Activated naive CD8-positive, alpha-beta T cell treated with anti-CD3 and anti-CD28 coated beads, Interleukin-2, amount 50 U/mL, for 24 hours (primary cell): Measurements from ENCODE around the gene SCYGR1.
"Not testable (repeated sequence)": the region's sequence is repeated elsewhere in the genome, so short reads cannot be mapped to it uniquely, and the experiment has no call there.

ENCODE experiments used
- ATAC-seq: fragments of 150-1000 bp; cut with Tn5 transposase; one replicate; pipeline ENCODE4 v1.10.0; 2021
- DNase-seq: peaks from one replicate; pipeline ENCODE4 v3.0.0; 2021
- H3K27ac Mint-ChIP-seq: one replicate; pipeline ENCODE4 v1.8.0; 2021; ENCODE audit warnings: mild to moderate bottlenecking, mixed read lengths
- H3K27me3 Mint-ChIP-seq: one replicate; pipeline ENCODE4 v1.8.0; 2021; ENCODE audit warnings: mixed read lengths
- H3K36me3 Mint-ChIP-seq: one replicate; pipeline ENCODE4 v1.8.0; 2021; ENCODE audit warnings: low read depth, mixed read lengths
- H3K4me1 Mint-ChIP-seq: one replicate; pipeline ENCODE4 v1.8.0; 2021; ENCODE audit warnings: mixed read lengths
- H3K4me3 Mint-ChIP-seq: one replicate; pipeline ENCODE4 v1.8.0; 2021; ENCODE audit warnings: mild to moderate bottlenecking, moderate library complexity, mixed read lengths
- H3K9me3 Mint-ChIP-seq: one replicate; pipeline ENCODE4 v1.8.0; 2021; ENCODE audit warnings: mixed read lengths

The SCYGR1 gene, protein sequence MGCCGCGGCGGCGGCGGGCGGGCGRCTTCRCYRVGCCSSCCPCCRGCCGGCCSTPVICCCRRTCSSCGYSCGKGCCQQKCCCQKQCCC

DNA sequence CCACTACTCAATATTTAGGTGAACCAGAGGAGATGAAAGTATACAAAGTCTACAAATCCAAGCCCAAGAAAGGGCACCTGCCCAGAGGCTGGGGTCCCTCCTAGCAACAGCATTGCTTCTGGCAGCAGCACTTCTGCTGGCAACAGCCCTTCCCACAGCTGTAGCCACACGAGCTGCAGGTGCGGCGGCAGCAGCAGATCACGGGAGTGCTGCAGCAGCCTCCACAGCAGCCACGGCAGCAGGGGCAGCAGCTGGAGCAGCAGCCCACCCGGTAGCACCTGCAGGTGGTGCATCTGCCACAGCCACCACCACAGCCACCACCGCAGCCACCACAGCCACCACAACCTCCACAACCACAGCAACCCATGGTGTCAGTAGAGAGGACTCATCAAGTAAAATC is at the start of gene SCYGR1:
SCYGR1 (minus strand) TSS at position 367 of the 400 bp plus-strand sequence; CDS start at position 367, 0 bp downstream.
- H3K9me3 Mint-ChIP-seq, DNase-seq, H3K4me3 Mint-ChIP-seq, ATAC-seq, H3K27ac Mint-ChIP-seq, H3K27me3 Mint-ChIP-seq, H3K36me3 Mint-ChIP-seq: not testable (repeated sequence)
- peaks cover 11% of the 10 kb centered on the region for H3K4me1 Mint-ChIP-seq

DNA sequence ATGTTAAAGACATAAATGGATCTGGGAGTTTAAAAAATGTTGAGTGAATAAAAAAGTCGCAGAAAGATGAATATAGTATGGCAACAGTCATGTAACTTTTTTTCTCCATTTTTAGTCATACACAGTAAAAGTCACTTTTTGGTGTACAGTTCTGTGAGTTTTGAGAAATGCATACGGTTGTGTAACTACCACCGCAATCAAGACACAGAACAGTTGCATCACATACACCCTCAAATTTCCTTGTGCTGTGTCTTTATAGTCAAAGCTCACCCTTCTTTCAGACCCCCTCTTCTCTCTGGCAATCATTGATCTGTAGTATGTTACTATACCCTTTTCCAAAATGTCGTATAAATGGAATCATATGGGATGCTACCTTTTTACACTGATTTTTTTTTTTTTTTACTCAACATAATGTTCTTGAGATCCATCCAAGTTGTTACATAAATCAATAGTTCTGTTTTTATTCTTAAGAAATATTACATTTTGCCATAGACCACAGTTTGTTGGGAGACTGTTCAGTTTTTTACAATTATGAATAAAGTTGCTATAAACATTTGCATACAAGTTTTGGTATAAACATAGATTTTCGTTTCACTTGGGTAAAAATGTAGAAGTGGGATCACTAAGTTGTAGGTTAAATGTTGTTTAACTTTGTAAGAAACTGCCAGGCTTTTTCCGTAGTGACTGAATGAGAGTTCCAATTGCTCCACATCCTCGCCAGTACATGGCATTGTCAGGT is 48.9 kb upstream of the SCYGR1 start:
- ATAC-seq (no peak), DNase-seq (no peak)
- H3K27ac Mint-ChIP-seq, result no peak overlapping the region
- H3K4me1 Mint-ChIP-seq, result peaks cover 5% of the 10 kb centered on the region
- no peaks in the 10 kb centered on the region for H3K27me3 Mint-ChIP-seq
- H3K36me3 Mint-ChIP-seq, result peaks cover 11% of the 10 kb centered on the region
- peaks cover 18% of the 10 kb centered on the region for H3K9me3 Mint-ChIP-seq
- no peak overlapping the region for H3K4me3 Mint-ChIP-seq

DNA sequence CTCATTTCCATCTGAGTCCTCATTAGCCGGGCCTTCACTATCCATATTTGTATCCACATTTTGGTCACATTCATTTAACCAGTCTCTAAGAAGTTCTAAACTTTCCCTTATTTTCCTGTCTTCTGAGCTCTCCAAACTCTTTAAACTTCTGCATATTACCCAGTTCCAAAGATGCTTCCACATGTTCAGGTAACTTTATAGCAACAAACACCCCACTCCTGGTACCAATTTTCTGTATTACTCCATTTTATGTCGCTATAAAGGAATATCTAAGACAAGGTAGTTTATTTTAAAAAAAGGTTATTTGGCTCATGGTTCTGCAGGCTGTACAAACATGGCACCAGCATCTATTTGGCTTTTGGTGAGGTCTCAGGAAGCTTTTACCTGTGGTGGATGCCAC is 45.4 kb upstream of the SCYGR1 start:
- DNase-seq (no peak), ATAC-seq (no peak)
- Mint-ChIP-seq H3K36me3 (peaks cover 11% of the 10 kb centered on the region), H3K27ac (no peak overlapping the region), H3K9me3 (peaks cover 20% of the 10 kb centered on the region), H3K27me3 (no peaks in the 10 kb centered on the region), H3K4me3 (no peak overlapping the region), H3K4me1 (peaks cover 21% of the 10 kb centered on the region)

DNA sequence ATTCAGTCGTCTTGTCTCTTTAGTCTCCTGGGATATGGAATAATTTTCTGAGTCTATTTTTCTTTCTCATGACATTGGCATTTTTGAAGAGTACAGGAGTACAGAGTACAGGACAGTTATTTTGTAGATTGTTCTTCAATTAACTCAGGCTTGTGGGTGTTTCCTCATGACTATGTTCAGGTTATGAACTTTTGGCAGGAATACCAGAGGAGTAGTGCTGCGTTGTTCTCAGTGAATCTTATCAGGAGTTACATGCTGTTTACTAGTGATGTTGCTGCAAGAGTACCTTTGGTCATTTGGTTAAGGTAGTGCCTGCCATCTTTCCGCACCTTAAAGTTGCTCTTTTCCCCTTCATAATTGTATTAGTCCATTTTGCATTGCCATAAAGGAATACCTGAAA is 42.9 kb upstream of the SCYGR1 start:
- Mint-ChIP-seq H3K27me3 (no peaks in the 10 kb centered on the region), H3K36me3 (peaks cover 11% of the 10 kb centered on the region), H3K9me3 (peaks cover 20% of the 10 kb centered on the region), H3K27ac (no peak overlapping the region), H3K4me3 (no peak overlapping the region), H3K4me1 (peaks cover 21% of the 10 kb centered on the region)
- no peak for DNase-seq
- ATAC-seq, result no peak

DNA sequence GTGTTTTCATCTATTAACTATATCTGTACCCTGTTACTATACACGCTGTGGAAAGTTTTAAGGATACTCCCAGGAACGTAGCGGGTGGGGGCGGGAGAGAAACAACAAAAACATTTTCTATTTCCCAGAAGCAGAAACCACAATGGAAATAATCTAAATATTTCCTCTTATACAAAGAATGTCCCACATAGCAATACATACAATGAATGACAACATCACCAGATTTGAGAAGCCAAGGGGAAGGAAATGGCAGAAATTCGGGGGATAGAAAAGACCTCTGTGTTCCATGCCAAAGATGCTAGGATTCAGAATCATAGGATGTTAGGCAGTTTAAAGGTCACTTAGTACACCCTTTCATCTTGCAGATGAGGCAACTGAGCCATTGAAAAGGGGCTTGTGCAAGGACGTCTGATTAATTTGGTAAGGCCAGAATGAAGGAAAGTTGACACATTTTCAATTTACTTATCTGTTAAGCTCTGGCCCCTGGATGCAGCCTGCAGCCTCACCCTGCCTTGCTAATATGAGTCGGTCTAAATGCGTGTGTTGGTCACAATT is 41.1 kb upstream of the SCYGR1 start:
- H3K9me3 Mint-ChIP-seq, result peaks cover 16% of the 10 kb centered on the region
- no peaks in the 10 kb centered on the region for H3K27me3 Mint-ChIP-seq
- no peak for DNase-seq
- no peak for ATAC-seq
- H3K4me3 Mint-ChIP-seq, result no peak overlapping the region
- H3K36me3 Mint-ChIP-seq, result peaks cover 11% of the 10 kb centered on the region
- no peak overlapping the region for H3K27ac Mint-ChIP-seq
- H3K4me1 Mint-ChIP-seq, result peaks cover 16% of the 10 kb centered on the region

DNA sequence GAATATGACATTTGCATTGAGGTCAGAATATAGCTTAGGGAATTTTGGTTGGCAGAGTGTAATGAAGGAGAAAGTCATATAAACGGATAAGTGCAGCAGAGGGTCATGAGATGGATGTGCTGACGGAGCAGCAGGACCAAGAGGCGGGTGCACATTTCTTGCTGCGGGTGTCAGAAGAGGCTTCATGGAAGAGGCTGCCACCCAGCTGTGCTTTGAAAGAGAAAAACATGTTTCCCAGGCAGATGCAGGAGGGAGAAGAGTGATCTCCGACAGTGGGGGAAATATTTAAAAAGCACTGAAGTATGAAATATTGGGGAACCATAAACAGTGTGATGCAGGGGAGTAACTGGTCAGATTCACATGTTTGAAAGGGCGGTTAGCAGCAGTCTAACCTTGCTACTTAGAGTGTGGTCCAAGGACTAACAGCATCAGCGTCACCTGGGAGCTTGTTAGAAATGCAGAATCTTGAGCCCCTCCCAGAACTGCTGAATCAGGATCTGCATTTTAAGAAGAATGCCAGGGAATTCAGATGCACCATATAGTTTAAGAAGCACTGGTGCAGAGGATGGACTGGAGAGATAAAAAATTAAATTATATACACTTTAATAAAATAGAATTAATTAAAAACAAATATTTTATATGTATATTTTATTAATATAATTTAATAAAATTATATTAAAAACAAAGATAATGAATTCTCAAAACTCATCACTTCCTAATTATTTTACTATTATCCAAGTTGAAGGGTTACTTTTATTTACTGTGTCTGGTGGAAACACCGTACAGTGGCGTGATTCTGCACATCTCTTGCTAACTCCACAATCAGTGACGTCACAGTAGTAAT is 36.1 kb upstream of the SCYGR1 start:
- Mint-ChIP-seq H3K4me1 (peaks cover 8% of the 10 kb centered on the region), H3K4me3 (no peak overlapping the region), H3K27ac (no peak overlapping the region), H3K27me3 (no peaks in the 10 kb centered on the region), H3K36me3 (no peaks in the 10 kb centered on the region), H3K9me3 (no peaks in the 10 kb centered on the region)
- DNase-seq (no peak), ATAC-seq (no peak)

DNA sequence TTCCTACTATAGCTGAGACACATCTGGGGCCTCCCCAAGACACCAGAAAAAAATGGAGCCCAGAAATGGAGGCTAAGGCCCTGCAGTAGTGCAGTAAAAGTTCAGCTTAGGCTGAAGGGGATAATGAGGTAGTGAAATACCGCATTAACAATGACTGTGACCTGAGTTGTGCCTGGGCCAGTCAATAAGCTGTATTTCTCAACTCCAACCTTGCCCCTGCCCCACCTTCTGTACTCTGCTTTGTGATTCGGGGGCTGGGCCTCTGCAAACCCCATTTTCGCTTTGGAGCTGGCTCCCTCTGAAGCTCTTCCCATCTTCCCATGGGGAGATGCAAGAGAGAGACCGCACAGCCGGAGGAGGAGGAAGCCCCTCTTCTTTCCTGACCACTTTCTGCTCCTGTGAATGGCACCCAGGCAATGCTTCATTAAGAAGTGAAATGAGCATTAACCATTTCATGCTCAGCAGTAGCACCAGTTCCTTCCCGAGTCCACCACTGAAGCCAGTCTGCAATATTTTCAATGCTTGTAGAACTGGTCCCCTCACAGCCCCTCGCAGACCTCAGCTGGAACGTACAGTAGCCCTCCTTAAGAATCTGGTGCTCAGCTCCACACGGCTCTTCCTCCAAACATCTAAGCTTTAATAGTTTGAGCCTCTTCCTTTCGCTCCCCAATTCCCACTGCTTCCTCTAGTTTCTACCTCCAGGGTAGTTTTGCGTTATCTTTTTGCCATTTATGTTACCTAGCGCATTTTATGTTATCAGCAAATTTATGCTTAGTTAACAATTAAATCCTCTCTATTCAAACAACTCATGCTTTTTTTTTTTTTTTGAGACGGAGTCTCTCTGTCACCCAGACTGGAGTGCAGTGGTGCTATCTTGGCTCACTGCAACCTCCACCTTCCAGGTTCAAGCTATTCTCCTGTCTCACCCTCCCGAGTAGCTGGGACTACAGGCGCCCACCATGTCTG is 32.6 kb upstream of the SCYGR1 start:
- no peak overlapping the region for H3K4me3 Mint-ChIP-seq
- no peak overlapping the region for H3K27ac Mint-ChIP-seq
- ATAC-seq (no peak), DNase-seq (no peak)
- peaks cover 20% of the 10 kb centered on the region for H3K4me1 Mint-ChIP-seq
- no peaks in the 10 kb centered on the region for H3K27me3 Mint-ChIP-seq
- H3K9me3 Mint-ChIP-seq, result no peaks in the 10 kb centered on the region
- H3K36me3 Mint-ChIP-seq, result peaks cover 2% of the 10 kb centered on the region

DNA sequence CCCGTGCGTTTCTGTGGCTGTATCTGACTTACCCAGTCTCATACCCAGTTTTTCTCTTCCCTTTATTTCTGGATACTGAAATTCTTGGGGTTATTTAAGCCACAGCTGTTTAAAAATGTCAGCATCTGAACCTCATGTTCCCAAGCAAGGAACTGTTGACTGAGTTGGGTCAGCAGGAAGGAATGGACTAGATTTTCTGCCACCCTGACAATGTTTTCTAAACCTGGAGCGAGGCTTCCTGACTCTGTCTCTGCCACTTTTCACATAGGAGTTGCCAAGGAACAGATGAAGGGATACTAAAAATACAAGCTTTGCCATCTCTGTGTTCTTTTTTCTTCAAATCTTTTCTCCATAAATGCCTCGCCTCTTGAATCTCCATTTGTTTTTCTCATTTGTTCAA is 29.0 kb upstream of the SCYGR1 start:
- no peaks in the 10 kb centered on the region for H3K9me3 Mint-ChIP-seq
- DNase-seq (no peak), ATAC-seq (no peak)
- H3K4me3 Mint-ChIP-seq, result no peak overlapping the region
- H3K27ac Mint-ChIP-seq, result peak overlapping the region; percentile 65
- H3K36me3 Mint-ChIP-seq, result peaks cover 2% of the 10 kb centered on the region
- no peaks in the 10 kb centered on the region for H3K27me3 Mint-ChIP-seq
- H3K4me1 Mint-ChIP-seq, result peaks cover 49% of the 10 kb centered on the region

DNA sequence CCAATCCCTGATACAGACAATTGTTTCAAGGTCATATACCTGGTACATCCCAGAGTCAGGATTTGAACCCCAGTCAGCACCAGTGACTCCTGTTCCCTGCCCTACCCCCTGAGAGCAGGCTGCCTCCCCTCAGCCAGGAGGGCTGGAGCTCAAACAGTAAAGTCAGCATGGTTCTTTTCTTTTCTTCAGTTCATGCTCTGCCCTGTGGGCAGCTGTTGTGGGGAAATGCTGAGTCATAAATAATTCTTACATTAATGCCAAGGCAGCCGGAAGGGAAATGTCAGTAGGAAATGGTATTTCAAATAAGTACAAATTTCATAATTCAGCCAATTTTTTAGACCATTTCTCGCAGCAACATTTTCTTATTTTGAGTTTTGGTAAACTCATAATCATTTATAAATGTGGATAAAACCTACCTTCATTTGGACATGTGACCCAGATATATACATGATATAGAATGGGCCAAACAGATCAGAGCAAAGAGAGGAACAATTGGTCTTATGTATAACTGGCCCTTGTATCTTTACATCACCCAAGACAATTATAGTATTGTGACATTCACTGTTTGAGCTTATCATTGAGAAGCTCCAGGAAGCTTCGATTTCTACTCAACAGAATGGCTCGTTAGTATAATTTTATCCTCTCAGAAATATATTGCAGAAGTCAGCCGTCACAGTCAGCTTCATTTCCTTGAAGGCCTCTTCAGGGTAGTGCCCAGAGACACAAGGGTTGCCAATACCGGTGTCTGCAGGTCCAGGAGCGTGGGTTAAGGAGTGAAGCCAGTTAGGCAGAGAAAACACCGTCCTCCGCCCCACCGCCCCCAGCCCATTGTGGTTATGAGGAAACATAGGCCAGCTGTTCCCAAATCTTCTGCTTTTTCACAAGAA is 28.0 kb upstream of the SCYGR1 start:
- Mint-ChIP-seq H3K27ac (peak overlapping the region; percentile 94), H3K36me3 (peaks cover 2% of the 10 kb centered on the region), H3K4me3 (peak overlapping the region; percentile 55), H3K4me1 (peaks cover 58% of the 10 kb centered on the region), H3K9me3 (no peaks in the 10 kb centered on the region), H3K27me3 (no peaks in the 10 kb centered on the region)
- no peak for DNase-seq
- ATAC-seq, result peak; percentile 29

DNA sequence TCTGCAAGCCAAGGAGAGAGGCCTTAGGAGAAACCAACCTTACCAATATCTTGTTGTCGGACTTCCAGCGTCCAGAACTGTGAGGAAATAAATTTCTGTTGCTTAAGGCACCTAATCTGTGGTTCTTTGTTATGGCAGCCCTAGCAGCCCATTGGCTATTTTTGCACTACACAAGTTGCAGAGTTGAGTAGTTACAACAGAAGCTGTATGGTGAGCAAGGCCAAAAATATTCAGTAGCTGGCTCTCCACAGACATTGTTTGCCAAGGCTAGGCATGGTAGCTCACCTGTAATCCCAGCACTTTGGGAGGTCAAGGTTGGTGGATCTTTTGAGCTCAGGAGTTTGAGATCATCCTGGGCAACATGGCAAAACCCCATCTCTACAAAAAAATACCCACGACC is 27.1 kb upstream of the SCYGR1 start:
- Mint-ChIP-seq H3K4me1 (peaks cover 65% of the 10 kb centered on the region), H3K9me3 (no peaks in the 10 kb centered on the region), H3K27ac (peak overlapping the region; percentile 94), H3K36me3 (peaks cover 2% of the 10 kb centered on the region), H3K4me3 (no peak overlapping the region), H3K27me3 (no peaks in the 10 kb centered on the region)
- no peak for DNase-seq
- ATAC-seq, result no peak

DNA sequence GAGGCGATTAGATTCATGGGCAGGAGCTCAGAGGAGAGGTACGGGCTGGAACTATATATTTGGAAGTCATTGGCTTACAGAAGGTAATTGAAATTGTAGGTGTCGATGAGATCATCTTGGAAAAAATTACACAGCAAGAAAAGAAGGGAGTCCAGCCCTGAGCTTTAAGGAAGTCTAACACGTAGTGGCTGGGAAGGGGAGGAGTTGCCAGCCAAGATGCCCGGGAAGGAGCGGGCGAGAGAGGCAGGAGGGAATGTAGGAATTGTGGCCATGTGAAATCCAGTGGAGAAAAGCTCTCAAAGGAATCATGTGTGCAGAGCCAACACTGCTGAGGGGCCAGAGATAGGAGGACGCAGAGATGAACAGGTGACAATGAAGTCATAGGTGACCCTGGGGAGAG is 25.6 kb upstream of the SCYGR1 start:
- no peaks in the 10 kb centered on the region for H3K27me3 Mint-ChIP-seq
- ATAC-seq, result no peak
- H3K4me3 Mint-ChIP-seq, result peak overlapping the region; percentile 56
- peak overlapping the region; percentile 90 for H3K27ac Mint-ChIP-seq
- H3K9me3 Mint-ChIP-seq, result no peaks in the 10 kb centered on the region
- H3K36me3 Mint-ChIP-seq, result peaks cover 2% of the 10 kb centered on the region
- peaks cover 71% of the 10 kb centered on the region for H3K4me1 Mint-ChIP-seq
- no peak for DNase-seq

DNA sequence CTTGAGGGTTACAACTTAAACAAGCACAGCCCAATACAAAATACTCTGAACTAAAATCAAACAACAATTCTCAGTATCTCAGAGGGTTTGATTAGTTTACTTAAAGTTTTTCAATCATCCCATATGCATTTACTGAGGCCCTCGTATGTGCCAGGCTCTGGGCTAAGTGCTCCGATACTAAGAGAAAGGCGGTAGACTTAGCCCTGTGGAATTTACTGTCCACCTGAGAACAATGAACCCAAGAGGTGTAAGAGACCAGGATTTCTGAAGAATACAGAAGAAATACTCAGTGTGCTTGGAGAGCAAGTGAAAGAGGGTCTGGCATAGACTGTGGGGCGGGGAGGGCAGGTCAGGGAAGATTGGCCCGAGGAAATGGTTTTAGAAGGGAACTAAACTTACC is 25.1 kb upstream of the SCYGR1 start:
- Mint-ChIP-seq H3K4me1 (peaks cover 74% of the 10 kb centered on the region), H3K9me3 (no peaks in the 10 kb centered on the region), H3K36me3 (peaks cover 2% of the 10 kb centered on the region), H3K27ac (peak overlapping the region; percentile 90), H3K4me3 (peak overlapping the region; percentile 56), H3K27me3 (no peaks in the 10 kb centered on the region)
- no peak for ATAC-seq
- DNase-seq, result no peak

DNA sequence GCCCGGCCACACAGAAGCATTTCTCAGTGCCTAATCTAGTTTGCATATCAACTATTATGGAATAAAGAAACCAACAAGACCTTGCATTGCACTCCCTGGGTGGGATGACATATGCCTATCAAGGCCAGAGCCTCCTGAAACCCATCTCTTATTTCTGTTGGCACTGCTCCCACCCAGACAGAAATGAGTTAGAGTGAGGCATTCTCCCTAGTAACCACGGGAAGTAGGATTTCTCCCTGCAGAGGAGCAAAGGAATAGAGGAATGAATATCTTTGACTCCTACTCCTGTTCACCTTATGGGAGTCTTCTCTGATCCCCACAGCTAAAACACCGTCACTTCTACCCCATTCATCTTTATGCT is 24.2 kb upstream of the SCYGR1 start:
- DNase-seq (no peak), ATAC-seq (no peak)
- H3K4me1 Mint-ChIP-seq, result peaks cover 80% of the 10 kb centered on the region
- peak overlapping the region; percentile 63 for H3K4me3 Mint-ChIP-seq
- no peaks in the 10 kb centered on the region for H3K27me3 Mint-ChIP-seq
- peaks cover 2% of the 10 kb centered on the region for H3K36me3 Mint-ChIP-seq
- H3K9me3 Mint-ChIP-seq, result no peaks in the 10 kb centered on the region
- peak overlapping the region; percentile 90 for H3K27ac Mint-ChIP-seq
